Ishikawa (cell line): ENCODE results near the gene SNED1.

Experiments used
- CEBPB ChIP-seq: IDR thresholded peaks from 2 replicates; pipeline ENCODE4 v1.6.1; 2012
- CREB1 ChIP-seq: IDR thresholded peaks from 2 replicates; pipeline ENCODE4 v1.6.1; 2012; ENCODE audit warnings: low read depth
- EGR1 ChIP-seq: IDR thresholded peaks from 2 replicates; pipeline ENCODE4 v1.6.1; 2012
- EP300 ChIP-seq: IDR thresholded peaks from 2 replicates; pipeline ENCODE4 v1.6.1; 2012; ENCODE audit warnings: borderline replicate concordance
- FOXM1 ChIP-seq: IDR thresholded peaks from 2 replicates; pipeline ENCODE4 v1.6.1; 2012; ENCODE audit warnings: low read depth, borderline replicate concordance
- RAD21 ChIP-seq: IDR thresholded peaks from 2 replicates; pipeline ENCODE4 v1.6.1; 2012; ENCODE audit warnings: low read depth
- TCF12 ChIP-seq: IDR thresholded peaks from 2 replicates; pipeline ENCODE4 v1.6.1; 2012; ENCODE audit warnings: low read depth
- YY1 ChIP-seq: IDR thresholded peaks from 2 replicates; pipeline ENCODE4 v1.6.1; 2012; ENCODE audit warnings: low read depth
- ZBTB7A ChIP-seq: IDR thresholded peaks from 2 replicates; pipeline ENCODE4 v1.6.1; 2012; ENCODE audit warnings: low read depth
- TF ChIP-seq, protein P1 (sequence below): IDR thresholded peaks from 2 replicates; pipeline ENCODE4 v1.6.1; 2012
- TF ChIP-seq, protein P2 (sequence below): IDR thresholded peaks from 2 replicates; pipeline ENCODE4 v1.6.1; 2012; ENCODE audit warnings: low read depth, mild to moderate bottlenecking
- TF ChIP-seq, protein P3 (sequence below): IDR thresholded peaks from 2 replicates; pipeline ENCODE4 v1.6.1; 2012

DNA sequence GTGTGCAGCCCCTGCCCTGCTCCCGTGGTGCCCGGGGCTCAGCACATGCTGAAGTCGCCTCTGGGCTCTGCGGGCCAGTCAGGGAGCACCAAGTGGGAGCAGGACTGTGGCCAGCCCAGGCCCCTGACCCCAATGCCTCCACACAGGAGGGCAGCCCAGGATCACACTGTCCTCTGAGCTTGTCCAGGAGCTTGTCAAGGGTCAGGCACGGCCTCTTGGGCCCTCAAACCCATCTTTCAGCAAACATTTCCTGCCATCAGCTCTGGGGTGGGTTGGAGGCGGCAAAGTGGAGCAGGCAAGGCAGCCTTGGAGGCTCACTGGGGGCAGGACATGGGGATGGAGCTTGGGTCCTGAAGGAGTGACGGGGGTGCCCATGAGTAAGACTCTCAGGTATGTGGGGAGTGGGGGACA, 10.3 kb downstream of the SNED1 start:
- TF ChIP-seq RAD21 (no peak), YY1 (no peak), CREB1 (no peak), CEBPB (no peak), EP300 (no peak), FOXM1 (no peak), TCF12 (no peak), ZBTB7A (no peak), EGR1 (no peak)
- TF ChIP-seq, protein P1, sequence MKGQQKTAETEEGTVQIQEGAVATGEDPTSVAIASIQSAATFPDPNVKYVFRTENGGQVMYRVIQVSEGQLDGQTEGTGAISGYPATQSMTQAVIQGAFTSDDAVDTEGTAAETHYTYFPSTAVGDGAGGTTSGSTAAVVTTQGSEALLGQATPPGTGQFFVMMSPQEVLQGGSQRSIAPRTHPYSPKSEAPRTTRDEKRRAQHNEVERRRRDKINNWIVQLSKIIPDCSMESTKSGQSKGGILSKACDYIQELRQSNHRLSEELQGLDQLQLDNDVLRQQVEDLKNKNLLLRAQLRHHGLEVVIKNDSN: no peak
- TF ChIP-seq, protein P2, sequence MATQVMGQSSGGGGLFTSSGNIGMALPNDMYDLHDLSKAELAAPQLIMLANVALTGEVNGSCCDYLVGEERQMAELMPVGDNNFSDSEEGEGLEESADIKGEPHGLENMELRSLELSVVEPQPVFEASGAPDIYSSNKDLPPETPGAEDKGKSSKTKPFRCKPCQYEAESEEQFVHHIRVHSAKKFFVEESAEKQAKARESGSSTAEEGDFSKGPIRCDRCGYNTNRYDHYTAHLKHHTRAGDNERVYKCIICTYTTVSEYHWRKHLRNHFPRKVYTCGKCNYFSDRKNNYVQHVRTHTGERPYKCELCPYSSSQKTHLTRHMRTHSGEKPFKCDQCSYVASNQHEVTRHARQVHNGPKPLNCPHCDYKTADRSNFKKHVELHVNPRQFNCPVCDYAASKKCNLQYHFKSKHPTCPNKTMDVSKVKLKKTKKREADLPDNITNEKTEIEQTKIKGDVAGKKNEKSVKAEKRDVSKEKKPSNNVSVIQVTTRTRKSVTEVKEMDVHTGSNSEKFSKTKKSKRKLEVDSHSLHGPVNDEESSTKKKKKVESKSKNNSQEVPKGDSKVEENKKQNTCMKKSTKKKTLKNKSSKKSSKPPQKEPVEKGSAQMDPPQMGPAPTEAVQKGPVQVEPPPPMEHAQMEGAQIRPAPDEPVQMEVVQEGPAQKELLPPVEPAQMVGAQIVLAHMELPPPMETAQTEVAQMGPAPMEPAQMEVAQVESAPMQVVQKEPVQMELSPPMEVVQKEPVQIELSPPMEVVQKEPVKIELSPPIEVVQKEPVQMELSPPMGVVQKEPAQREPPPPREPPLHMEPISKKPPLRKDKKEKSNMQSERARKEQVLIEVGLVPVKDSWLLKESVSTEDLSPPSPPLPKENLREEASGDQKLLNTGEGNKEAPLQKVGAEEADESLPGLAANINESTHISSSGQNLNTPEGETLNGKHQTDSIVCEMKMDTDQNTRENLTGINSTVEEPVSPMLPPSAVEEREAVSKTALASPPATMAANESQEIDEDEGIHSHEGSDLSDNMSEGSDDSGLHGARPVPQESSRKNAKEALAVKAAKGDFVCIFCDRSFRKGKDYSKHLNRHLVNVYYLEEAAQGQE: no peak
- TF ChIP-seq, protein P3, sequence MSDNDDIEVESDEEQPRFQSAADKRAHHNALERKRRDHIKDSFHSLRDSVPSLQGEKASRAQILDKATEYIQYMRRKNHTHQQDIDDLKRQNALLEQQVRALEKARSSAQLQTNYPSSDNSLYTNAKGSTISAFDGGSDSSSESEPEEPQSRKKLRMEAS: no peak
